ENCODE data around the gene SPDYE4.

SPDYE4 gene

DNA sequence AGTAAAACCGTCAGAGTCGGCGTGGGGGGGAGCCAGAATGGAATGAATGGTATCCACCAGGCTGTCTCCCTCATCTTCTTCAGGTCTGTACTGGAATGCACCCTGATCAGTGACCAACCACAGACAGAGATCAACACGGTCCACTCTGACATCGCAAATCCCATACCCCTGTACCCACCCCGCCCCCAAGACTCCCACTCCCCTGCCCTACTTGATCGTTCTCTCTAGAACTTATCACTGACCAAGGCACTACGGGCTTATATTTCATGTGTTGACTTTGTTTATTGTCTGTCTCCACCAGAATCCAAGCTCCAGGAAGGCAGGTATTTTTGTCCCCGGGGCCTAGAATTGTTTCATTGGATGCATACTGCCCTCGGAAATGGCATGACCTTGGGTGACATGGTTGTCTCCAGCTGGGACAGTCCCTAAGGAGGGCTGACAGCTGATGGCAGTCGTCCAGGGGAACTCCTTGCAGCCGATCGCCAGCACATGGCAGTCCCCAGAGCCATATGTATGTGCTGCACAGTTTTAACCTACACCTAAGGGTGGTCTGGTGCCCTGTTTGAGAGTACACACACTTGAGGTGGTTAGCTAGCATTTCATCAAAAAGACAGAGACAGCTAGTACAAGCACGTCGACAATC, 41.3 kb upstream of the SPDYE4 start:
- H3K27me3 ChIP-seq (ENCODE audit: insufficient read depth, poor library complexity, severe bottlenecking), result no peaks in the 10 kb centered on the region
- H3K27ac ChIP-seq (replicated peaks), result no peak overlapping the region
- H3K4me3 ChIP-seq (replicated peaks; ENCODE audit: insufficient read depth, low read length), result no peak overlapping the region
- TF ChIP-seq, protein P1, sequence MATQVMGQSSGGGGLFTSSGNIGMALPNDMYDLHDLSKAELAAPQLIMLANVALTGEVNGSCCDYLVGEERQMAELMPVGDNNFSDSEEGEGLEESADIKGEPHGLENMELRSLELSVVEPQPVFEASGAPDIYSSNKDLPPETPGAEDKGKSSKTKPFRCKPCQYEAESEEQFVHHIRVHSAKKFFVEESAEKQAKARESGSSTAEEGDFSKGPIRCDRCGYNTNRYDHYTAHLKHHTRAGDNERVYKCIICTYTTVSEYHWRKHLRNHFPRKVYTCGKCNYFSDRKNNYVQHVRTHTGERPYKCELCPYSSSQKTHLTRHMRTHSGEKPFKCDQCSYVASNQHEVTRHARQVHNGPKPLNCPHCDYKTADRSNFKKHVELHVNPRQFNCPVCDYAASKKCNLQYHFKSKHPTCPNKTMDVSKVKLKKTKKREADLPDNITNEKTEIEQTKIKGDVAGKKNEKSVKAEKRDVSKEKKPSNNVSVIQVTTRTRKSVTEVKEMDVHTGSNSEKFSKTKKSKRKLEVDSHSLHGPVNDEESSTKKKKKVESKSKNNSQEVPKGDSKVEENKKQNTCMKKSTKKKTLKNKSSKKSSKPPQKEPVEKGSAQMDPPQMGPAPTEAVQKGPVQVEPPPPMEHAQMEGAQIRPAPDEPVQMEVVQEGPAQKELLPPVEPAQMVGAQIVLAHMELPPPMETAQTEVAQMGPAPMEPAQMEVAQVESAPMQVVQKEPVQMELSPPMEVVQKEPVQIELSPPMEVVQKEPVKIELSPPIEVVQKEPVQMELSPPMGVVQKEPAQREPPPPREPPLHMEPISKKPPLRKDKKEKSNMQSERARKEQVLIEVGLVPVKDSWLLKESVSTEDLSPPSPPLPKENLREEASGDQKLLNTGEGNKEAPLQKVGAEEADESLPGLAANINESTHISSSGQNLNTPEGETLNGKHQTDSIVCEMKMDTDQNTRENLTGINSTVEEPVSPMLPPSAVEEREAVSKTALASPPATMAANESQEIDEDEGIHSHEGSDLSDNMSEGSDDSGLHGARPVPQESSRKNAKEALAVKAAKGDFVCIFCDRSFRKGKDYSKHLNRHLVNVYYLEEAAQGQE (IDR thresholded peaks at IDR 0.05; ENCODE audit: insufficient replicate concordance, low read depth), result no peak
- TF ChIP-seq SPI1 (IDR thresholded peaks at IDR 0.05; ENCODE audit: borderline replicate concordance, low read depth), result no peak
- DNase-seq (ENCODE audit: low read depth in 1 of 2, low spot score in 1 of 2), result no peak

DNA sequence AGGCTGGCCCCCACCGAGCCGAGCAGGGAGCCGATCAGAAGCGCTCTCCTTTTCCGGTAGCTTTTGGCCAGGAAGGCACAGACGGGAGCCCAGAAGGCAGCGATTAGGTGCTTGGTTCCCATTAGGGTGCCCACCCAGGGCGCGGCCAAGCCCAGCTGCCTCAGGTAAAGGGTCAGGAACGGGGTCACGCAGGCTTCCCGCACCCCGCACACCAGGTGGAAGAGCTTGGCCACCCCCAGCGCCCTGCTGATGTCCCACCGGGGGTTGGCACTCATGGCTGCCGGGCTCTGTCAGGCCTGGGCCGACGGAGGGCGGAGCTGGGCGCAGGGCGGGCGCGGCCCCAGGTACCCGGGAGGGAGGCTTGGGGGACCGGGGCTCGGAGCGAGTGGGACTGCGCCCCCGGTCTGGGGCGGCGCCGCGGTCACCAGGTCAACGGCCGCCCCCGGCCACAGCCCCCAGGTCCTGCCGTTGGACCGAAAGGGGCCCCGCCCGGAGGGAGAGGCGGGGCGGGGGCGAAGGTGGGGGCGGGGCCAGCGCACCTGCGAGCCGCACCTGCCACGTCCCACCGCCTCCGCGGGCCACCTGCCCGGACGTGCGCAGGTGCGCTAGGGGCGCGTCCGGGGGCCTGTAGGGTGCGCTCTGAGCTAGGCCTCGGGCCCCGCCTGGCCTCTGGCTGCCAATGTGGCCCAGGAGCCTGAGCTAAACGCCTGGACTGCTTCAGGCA, 40.7 kb upstream of the SPDYE4 start, which contains the start of gene MFSD6L:
Gene MFSD6L, minus strand, starts transcription at position 520 of the 724 bp plus-strand sequence. Its CDS starts 245 bp downstream, at position 275.
- Histone ChIP-seq H3K27me3 (ENCODE audit: insufficient read depth, poor library complexity, severe bottlenecking) (no peaks in the 10 kb centered on the region), H3K4me3 (replicated peaks; ENCODE audit: insufficient read depth, low read length) (no peak within 1 kb of the TSS), H3K27ac (replicated peaks) (no peak within 1 kb of the TSS)
- TF ChIP-seq SPI1 (IDR thresholded peaks at IDR 0.05; ENCODE audit: borderline replicate concordance, low read depth), result no peak
- no peak for DNase-seq (ENCODE audit: low read depth in 1 of 2, low spot score in 1 of 2)

GRCh38 chr17:8798176-8798845, 40.0 kb upstream of the SPDYE4 start:
- TF ChIP-seq, protein P2, sequence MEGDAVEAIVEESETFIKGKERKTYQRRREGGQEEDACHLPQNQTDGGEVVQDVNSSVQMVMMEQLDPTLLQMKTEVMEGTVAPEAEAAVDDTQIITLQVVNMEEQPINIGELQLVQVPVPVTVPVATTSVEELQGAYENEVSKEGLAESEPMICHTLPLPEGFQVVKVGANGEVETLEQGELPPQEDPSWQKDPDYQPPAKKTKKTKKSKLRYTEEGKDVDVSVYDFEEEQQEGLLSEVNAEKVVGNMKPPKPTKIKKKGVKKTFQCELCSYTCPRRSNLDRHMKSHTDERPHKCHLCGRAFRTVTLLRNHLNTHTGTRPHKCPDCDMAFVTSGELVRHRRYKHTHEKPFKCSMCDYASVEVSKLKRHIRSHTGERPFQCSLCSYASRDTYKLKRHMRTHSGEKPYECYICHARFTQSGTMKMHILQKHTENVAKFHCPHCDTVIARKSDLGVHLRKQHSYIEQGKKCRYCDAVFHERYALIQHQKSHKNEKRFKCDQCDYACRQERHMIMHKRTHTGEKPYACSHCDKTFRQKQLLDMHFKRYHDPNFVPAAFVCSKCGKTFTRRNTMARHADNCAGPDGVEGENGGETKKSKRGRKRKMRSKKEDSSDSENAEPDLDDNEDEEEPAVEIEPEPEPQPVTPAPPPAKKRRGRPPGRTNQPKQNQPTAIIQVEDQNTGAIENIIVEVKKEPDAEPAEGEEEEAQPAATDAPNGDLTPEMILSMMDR (IDR thresholded peaks at IDR 0.05; ENCODE audit: insufficient read depth, low read length), result no peak
- TF ChIP-seq POLR2AphosphoS5 (IDR thresholded peaks at IDR 0.05; ENCODE audit: low read depth) (no peak), GABPA (IDR thresholded peaks at IDR 0.05; ENCODE audit: low read depth) (no peak), SPI1 (IDR thresholded peaks at IDR 0.05; ENCODE audit: borderline replicate concordance, low read depth) (no peak)
- TF ChIP-seq, protein P1 (IDR thresholded peaks at IDR 0.05; ENCODE audit: insufficient replicate concordance, low read depth), result no peak
- DNase-seq (ENCODE audit: low read depth in 1 of 2, low spot score in 1 of 2), result no peak
- H3K27ac ChIP-seq (replicated peaks), result no peak overlapping the region
- H3K4me3 ChIP-seq (replicated peaks; ENCODE audit: insufficient read depth, low read length), result no peak overlapping the region
- no peaks in the 10 kb centered on the region for H3K27me3 ChIP-seq (ENCODE audit: insufficient read depth, poor library complexity, severe bottlenecking)

- TF ChIP-seq SPI1 (IDR thresholded peaks at IDR 0.05; ENCODE audit: borderline replicate concordance, low read depth) (no peak), POLR2AphosphoS5 (IDR thresholded peaks at IDR 0.05; ENCODE audit: low read depth) (no peak), GABPA (IDR thresholded peaks at IDR 0.05; ENCODE audit: low read depth) (no peak)
- TF ChIP-seq, protein P1 (IDR thresholded peaks at IDR 0.05; ENCODE audit: insufficient replicate concordance, low read depth), result no peak
- TF ChIP-seq, protein P2 (IDR thresholded peaks at IDR 0.05; ENCODE audit: insufficient read depth, low read length), result no peak
- Histone ChIP-seq H3K27ac (replicated peaks) (no peak overlapping the region), H3K4me3 (replicated peaks; ENCODE audit: insufficient read depth, low read length) (no peak overlapping the region), H3K27me3 (ENCODE audit: insufficient read depth, poor library complexity, severe bottlenecking) (no peaks in the 10 kb centered on the region)
- no peak for DNase-seq (ENCODE audit: low read depth in 1 of 2, low spot score in 1 of 2)
Observed at GRCh38 chr17:8797621-8798175, 39.4 kb upstream of the SPDYE4 start.

Measured in HL-60 (cell line).